HAP-1 (cell line): ENCODE results near the gene SARDH.
"Not testable (repeated sequence)": the region's sequence is repeated elsewhere in the genome, so short reads cannot be mapped to it uniquely, and the experiment has no call there.

Experiments
- DNase-seq, 2 experiments: peaks; one replicate each; pipeline ENCODE4 v3.0.0-alpha.2; 2016 to 2020; ENCODE audit warnings: low spot score in 2 of 2
- H3K27me3 ChIP-seq: fragments of 250-450 bp; sonication (Bioruptor Pico); 2 replicates; pipeline ENCODE4 v1.5.1; 2020; ENCODE audit warnings: low read depth, mild to moderate bottlenecking, moderate library complexity
- H3K36me3 ChIP-seq: fragments of 250-450 bp; sonication (Bioruptor Pico); replicated peaks from 2 replicates; pipeline ENCODE4 v1.5.1; 2020; ENCODE audit warnings: mild to moderate bottlenecking
- H3K4me1 ChIP-seq: fragments of 250-450 bp; sonication (Bioruptor Pico); 2 replicates; pipeline ENCODE4 v1.5.1; 2020; ENCODE audit warnings: mild to moderate bottlenecking
- H3K4me3 ChIP-seq: fragments of 250-450 bp; sonication (Bioruptor Pico); 2 replicates; pipeline ENCODE4 v1.5.1; 2020; ENCODE audit warnings: mild to moderate bottlenecking, moderate library complexity
- H3K9me3 ChIP-seq: fragments of 250-450 bp; sonication (Bioruptor Pico); 2 replicates; pipeline ENCODE4 v1.5.1; 2020; ENCODE audit warnings: mild to moderate bottlenecking, moderate library complexity
- in situ Hi-C: fragments of 300-500 bp; cut with MboI; formaldehyde crosslinking; loops from 3 replicates; pipeline ENCODE4 v1.14.3; 2020; ENCODE audit warnings: low sequenced_read_pairs, inconsistent platforms, mixed read lengths

Gene SARDH

DNA sequence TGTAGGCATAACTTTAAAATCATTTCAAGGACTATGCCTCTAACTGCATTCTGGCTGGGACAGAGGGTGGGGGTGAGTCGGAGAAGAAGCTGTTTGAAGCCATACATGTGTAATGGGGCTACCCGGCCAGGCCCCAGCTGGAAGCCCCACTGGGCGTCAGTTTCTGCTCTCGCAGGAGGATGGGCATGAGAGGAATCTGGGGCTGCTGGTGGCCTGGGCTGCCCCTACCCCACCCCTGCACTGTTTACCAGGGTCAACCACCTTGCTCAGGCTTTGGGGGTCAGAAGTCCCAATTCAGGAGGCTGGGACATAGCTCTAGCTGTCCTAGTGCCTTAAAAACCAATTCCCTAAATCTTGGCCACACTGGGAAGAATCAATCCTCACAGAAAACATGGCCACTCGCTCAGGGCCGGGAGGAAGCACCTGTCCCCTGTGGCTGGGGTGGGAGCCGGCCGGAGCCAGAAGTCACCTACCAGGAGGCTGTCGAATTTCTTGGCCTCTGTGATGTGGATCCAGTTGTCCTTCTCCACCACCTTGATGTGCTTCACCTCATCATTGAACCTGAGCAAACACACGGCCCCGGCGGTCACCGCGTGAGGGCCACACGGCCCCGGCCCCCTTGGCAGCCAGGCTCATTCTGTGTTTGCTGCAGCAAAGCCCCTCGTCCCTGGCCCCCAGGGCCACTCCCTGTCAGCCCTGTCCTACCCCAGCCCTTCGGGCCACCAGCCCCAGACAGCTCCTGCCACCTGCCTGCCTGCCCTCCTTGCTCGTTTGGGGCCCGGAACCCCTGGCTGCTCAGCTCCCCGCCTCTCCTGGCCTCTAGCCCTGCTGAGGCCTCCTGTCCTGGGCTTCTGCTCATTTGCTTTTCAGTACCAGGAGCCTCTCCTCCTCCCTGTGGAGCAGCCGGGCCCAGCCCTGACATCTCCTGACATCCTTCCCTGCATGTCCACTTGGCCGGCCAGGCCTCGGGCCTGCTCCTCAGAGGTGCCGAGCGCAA lies 33.6 kb upstream of the SARDH start:
- Histone ChIP-seq H3K27me3 (no peaks in the 10 kb centered on the region), H3K9me3 (no peaks in the 10 kb centered on the region; the same call in 1 of the 2 replicates), H3K36me3 (peaks cover 45% of the 10 kb centered on the region), H3K4me3 (no peak overlapping the region), H3K4me1 (no peaks in the 10 kb centered on the region)
- DNase-seq = no peak
- in situ Hi-C loops = no loop called here

DNA sequence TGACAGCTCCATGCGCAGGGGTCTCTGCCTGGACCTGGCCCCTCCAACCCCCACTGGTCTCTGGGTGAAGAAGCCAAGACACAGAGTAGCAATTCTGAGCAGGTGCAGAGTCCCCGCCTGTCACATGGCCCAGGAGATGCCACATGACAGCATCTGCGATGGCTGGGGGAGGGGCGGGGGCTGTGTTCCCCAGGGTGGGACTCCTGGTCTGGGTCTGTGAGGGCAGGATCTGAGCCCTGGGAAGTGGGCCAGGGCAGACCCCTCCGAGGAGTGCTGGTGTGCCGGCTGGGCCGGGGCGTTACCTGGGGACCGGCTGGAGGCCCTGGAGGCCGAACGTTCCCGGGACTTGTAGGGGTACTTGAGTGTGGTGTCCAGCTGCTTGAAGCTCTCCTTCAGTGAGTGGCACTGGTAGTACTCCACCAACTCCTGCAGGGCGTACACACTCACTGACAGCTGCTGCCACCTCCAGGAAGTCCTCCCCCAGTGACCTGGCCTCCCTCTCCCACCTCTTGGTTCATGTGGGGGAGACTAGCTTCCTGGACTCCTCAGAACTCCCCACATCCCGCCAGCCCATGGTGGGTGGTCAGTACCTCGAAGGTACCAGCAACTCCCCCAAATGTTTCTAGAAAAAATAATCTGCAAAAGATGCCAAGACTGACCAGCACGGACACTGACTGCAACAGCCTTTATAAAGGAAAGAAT lies 32.1 kb upstream of the SARDH start:
- Histone ChIP-seq H3K4me1 (no peaks in the 10 kb centered on the region), H3K4me3 (no peak overlapping the region), H3K27me3 (no peaks in the 10 kb centered on the region), H3K9me3 (no peaks in the 10 kb centered on the region; the same call in 1 of the 2 replicates), H3K36me3 (peaks cover 41% of the 10 kb centered on the region)
- DNase-seq = peak in 1 of 2 experiments; percentile 6
- in situ Hi-C loops = no loop called here

DNA sequence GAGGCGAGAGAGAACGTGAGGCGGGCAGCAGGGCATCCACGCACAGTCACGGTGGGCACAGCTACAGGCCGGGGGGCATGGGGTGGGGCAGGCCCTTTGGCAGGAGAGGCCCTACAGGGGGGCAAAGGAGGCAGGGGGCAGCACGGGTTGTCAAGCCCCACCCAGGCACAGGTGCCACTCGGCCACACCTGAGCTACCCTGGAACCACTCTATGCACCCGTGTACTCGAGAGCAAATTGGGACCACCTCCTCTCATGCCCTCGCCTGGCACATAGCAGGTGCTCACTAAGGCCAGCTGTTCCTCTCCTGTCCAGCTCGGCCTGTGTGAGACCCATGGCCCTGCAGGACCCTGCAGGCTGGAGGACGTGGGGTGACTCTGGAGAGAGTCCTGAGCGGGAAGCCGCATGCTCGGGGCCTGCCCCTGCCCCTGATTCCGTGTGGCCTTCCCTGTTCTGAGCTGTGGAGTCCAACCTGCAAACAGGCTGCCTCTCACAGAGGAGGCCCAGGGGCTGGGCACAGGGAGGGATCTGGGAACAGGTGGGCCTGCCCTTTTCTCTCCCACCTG lies 31.4 kb upstream of the SARDH start:
- in situ Hi-C loops = no loop called here
- DNase-seq = peak in 1 of 2 experiments; percentile 0
- no peaks in the 10 kb centered on the region for H3K27me3 ChIP-seq

DNA sequence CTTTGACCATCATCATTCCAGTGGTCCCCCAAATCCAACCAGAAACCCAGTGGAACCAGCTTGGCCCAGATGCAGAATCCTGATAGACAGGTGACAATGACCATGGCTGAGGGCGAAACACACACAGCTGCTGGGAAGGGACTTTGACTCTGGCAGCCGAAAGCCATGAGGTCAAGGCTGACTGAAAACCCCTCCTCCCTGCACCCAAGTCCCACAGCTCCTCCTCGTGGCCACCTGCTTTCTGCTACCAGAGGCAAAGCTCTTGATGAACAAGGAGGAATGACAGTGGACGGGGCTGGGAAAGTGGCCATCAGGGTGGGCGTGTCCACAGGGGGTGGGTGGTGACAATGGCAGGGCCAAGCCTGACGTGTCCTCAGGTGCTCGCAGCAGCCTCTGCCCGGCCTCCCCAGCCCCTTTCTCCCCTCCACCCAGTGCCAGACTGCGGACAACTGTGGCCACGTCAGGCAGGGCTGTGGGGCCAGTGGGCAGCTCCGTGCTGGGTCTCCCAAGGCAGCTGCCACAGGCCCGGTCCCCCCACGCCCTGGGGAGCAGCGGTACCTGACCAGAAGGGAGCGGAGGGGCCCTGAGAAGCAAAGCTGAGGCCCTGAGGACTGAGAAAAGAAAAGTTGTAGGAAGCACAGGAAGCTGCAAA lies 30.8 kb upstream of the SARDH start:
- in situ Hi-C loops = no loop called here
- H3K9me3 ChIP-seq = no peaks in the 10 kb centered on the region; the same call in 1 of the 2 replicates
- H3K36me3 ChIP-seq = peaks cover 29% of the 10 kb centered on the region
- no peaks in the 10 kb centered on the region for H3K27me3 ChIP-seq
- H3K4me3 ChIP-seq = no peak overlapping the region
- H3K4me1 ChIP-seq = no peaks in the 10 kb centered on the region
- DNase-seq = peak in 1 of 2 experiments; percentile 16

More for the DNA sequence above, 31.4 kb upstream of the SARDH start:
- Histone ChIP-seq H3K4me1 (no peaks in the 10 kb centered on the region), H3K9me3 (no peaks in the 10 kb centered on the region; the same call in 1 of the 2 replicates), H3K4me3 (no peak overlapping the region), H3K36me3 (peaks cover 34% of the 10 kb centered on the region)

DNA sequence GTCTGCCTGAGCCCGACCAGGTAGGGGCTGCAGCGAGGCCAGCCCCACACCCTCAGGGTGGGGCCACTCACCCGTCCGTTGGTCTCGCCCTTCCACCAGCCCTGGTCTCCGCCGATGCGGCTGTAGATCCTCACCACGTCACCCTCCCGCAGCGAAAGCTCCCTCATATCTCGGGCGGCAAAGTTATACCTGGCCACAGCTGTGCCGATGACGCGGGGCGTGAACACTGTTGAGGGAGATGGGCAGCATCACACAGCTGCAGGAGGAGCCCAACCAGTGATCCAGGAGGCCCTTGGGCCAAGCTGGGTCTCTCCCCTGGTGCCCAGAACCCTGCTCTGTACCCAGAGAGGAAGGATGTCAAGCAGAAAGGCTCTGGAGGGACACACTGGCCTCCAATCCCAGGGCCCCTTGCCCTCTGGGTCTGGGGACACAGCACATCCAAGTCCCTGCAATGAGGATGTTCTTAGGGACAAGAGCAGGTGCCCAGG lies 30.3 kb upstream of the SARDH start:
- H3K4me1 ChIP-seq = no peaks in the 10 kb centered on the region
- in situ Hi-C loops = no loop called here
- no peaks in the 10 kb centered on the region for H3K9me3 ChIP-seq
- no peak overlapping the region for H3K4me3 ChIP-seq
- H3K36me3 ChIP-seq = peaks cover 27% of the 10 kb centered on the region
- DNase-seq = peak in 1 of 2 experiments; percentile 2
- H3K27me3 ChIP-seq = no peaks in the 10 kb centered on the region

DNA sequence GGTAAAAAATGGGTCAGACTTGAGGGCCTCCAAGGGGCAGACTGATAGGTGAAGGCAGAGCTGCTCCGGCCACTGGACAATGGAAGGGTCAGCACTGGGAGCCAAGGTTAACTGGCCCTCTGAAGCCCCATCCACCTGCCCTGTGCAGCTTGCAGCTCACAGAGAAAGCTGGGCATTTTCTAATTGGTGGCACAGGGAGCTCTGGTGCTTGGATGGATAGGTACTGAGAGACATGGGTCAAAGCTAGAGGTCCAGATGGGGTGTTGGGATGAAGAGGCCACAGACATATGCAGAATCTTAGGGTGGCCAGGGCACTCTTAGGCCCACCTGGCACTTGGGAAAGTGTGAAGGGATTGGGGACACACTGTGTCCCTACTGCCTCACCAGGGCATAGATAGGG lies 29.5 kb upstream of the SARDH start:
- peaks cover 24% of the 10 kb centered on the region for H3K36me3 ChIP-seq
- H3K4me1 ChIP-seq = no peaks in the 10 kb centered on the region
- H3K27me3 ChIP-seq = no peaks in the 10 kb centered on the region
- no peak overlapping the region for H3K4me3 ChIP-seq
- peak in 1 of 2 experiments; percentile 4 for DNase-seq
- in situ Hi-C loops = no loop called here
- no peaks in the 10 kb centered on the region for H3K9me3 ChIP-seq

DNA sequence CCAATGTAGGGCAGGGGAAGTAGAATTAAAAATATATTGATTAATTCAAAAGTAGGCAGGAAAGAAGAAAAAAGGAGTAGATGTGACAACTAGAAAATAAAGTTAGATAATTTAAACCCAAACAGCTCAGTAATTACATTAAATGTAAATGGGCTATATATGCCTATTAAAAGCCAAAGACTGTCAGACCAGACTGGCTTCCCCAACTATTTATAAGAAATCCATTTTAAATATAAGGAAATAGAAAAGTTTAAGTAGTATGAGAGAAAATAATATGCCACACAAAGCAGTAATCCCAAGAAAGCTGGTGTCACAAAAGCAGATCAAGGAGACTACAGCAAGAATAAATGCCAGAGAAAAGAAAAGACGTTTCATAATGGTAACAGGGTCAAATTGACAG lies 28.9 kb upstream of the SARDH start:
- Histone ChIP-seq H3K27me3 (no peaks in the 10 kb centered on the region), H3K9me3 (no peaks in the 10 kb centered on the region), H3K4me1 (no peaks in the 10 kb centered on the region), H3K36me3 (peaks cover 24% of the 10 kb centered on the region), H3K4me3 (no peak overlapping the region)
- in situ Hi-C loops = no loop called here
- no peak for DNase-seq

DNA sequence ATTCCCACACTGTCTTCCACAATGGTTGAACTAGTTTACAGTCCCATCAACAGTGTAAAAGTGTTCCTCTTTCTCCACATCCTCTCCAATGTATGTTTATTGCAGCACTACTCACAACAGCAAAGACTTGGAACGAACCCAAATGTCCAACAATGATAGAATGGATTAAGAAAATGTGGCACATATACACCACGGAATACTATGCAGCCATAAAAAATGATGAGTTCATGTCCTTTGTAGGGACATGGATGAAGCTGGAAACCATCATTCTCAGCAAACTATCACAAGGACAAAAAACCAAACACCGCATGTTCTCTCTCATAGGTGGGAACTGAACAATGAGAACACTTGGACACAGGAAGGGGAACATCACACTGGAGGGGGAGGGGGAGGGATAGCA lies 28.1 kb upstream of the SARDH start:
- H3K4me3 ChIP-seq, DNase-seq, in situ Hi-C loops, H3K4me1 ChIP-seq, H3K27me3 ChIP-seq, H3K9me3 ChIP-seq: not testable (repeated sequence)
- peaks cover 24% of the 10 kb centered on the region for H3K36me3 ChIP-seq

DNA sequence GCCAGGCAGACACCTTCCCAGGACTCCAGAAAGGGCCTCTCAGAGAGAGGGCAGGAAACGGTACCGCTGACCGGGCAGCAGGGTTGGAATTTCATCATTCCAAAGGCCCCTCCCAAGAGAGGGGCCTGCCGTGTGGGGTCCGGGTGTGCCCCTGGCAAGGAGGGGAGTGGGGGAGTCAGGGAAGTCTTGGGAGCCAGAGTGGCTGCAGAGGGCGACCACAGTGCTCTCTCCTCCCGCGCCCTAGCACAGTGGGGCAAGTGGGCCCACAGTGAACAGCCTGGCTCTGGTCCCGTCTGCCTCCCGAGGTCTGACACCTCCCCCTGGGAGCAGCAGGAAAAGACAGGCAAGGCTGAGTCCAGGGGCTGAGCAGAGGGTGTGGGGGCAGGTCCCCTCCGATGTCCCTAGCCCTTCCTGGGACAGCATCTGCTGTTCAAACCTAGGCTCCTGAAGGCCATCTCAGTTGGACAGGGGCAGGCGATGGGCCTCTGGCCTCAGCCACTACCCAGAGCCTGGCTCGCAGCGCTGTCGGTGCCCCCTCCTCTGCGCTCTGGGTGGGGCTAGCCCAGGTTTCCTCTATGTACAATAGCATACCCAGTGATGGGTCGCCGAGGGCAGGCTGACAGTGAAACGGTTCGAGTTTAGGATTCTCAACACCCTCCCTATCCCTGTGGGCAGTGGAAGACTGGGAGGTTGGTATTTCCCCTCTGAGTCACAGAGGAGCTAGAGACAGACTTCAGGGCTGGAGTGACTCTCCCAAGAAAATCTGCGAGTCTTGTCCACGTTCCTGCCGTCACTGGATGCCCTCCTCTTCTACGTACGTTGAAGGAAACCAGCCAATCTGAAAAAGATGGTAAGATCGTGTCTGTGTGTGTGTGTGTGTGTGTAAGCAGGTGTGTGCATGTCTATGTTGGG lies 25.4 kb upstream of the SARDH start:
- in situ Hi-C loops = no loop called here
- Histone ChIP-seq H3K4me3 (no peak overlapping the region), H3K4me1 (no peaks in the 10 kb centered on the region), H3K9me3 (no peaks in the 10 kb centered on the region), H3K36me3 (peaks cover 24% of the 10 kb centered on the region), H3K27me3 (no peaks in the 10 kb centered on the region)
- peak in 1 of 2 experiments; percentile 4 for DNase-seq

DNA sequence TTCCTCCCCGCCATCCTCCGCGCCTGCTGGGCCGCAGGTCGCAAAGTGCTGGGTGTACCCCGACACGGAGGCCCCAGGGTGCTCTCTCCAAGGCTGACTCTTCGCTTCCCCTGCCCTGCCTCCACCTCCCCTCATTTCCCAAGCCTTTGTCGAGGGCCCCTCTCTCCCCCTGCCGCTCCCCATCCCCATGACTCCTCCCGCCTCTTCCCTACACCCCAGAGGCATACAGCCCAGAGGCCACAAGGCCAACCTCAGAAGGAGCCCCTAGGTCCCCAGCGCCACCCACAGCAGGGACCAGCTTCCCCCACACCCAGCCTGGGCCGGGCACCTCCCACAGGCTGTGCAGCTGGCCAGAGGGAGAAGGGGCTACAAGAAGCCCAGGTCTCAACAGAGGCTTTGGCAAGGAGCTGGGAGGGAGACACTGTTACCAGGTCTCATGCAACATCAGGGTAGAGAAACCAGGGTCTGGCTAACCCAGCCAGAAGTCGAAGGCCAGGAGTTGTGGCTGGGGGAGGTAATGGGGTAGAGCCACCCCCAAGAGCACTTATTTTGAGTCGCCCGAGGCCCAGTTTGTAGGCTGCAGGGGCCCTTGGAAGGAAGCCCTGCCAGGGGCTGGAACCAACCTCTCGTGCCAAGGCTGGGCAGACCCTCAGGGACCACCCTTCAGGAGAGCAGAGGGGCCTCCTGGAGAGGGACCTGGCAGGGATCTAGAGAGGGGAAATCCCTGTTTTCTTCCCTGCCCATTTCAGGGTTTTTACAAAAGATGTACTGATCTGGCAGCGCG lies 24.5 kb upstream of the SARDH start:
- Histone ChIP-seq H3K4me1 (no peaks in the 10 kb centered on the region), H3K36me3 (peaks cover 17% of the 10 kb centered on the region), H3K4me3 (no peak overlapping the region), H3K27me3 (no peaks in the 10 kb centered on the region), H3K9me3 (no peaks in the 10 kb centered on the region)
- peak in 1 of 2 experiments; percentile 5 for DNase-seq
- in situ Hi-C loops = no loop called here

DNA sequence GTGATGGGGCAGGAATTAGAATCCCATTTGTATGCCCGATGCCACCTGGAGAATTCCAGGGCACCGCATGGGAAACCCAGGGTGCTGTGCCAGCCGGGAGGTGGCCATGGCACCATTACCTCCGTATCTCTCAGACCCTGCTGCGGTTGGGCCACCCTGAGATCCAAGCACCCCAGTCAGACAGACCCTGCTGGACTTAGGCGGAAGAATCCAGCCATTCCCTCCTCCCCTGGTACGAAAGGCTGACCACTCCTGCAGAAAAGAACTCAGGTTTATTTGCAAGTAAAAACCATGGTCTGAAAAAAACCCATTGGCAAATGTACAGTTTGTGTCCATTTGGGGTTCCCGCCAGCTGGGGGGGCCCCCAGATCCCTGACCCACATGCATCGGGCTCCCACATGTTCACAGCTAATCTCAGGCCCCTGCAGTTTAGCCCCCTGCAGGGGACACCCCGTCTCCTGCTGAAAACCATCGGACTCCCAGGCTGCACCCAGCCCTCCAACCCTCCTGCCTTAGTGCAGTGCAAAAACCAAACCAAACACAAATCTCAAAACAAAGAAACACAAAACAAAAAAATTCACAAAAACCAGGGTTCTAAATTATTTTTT lies 23.6 kb upstream of the SARDH start:
- peak in 1 of 2 experiments; percentile 2 for DNase-seq
- no peaks in the 10 kb centered on the region for H3K27me3 ChIP-seq
- in situ Hi-C loops = no loop called here

More for the DNA sequence above, 23.6 kb upstream of the SARDH start:
- Histone ChIP-seq H3K36me3 (peaks cover 8% of the 10 kb centered on the region), H3K9me3 (no peaks in the 10 kb centered on the region), H3K4me3 (no peak overlapping the region), H3K4me1 (no peaks in the 10 kb centered on the region)
